Ovary (tissue), 9 donors: ENCODE measurements around the gene ZNF223. TPM values are rescaled to one million over a fixed set of nuclear protein-coding genes. Genes with fewer than 3 reads are reported as not detected.

Source experiments
- DNase-seq, 5 donors: peaks; one replicate each; pipeline ENCODE4 v3.0.0-alpha.2; 2019 to 2020
- H3K27ac ChIP-seq, 2 donors: fragments of 200-600 bp; one replicate each; pipeline versions ENCODE4 v1.5.1 to v1.8.0; 2019 to 2022
- H3K27me3 ChIP-seq: fragments of 200-600 bp; one replicate; pipeline ENCODE4 v1.8.0; 2022
- H3K36me3 ChIP-seq: fragments of 200-600 bp; sonication (generic); one replicate; pipeline ENCODE4 v1.5.1; 2019
- H3K4me1 ChIP-seq: one replicate; pipeline ENCODE4 v1.8.1; 2013; ENCODE audit warnings: mild to moderate bottlenecking, moderate library complexity; ENCODE audit not compliant: insufficient read depth
- H3K4me3 ChIP-seq: fragments of 200-600 bp; sonication (generic); one replicate; pipeline ENCODE4 v1.5.1; 2017
- H3K9me3 ChIP-seq, 2 donors: fragments of 200-600 bp in 1 of 2; sonication (generic) in 1 of 2; one replicate each; pipeline versions ENCODE4 v1.5.1 to v1.8.1; 2013 to 2019; ENCODE audit warnings: mild to moderate bottlenecking in 1 of 2, moderate library complexity in 1 of 2
- CTCF ChIP-seq, 3 donors: fragments of 450-650 bp in 2 of 3; fragments of 200-600 bp in 1 of 3; IDR thresholded peaks; one replicate each; pipeline versions ENCODE4 v1.5.1 to v1.8.0; 2016 to 2022; ENCODE audit warnings: antibody characterized with exemption in 3 of 3, mild to moderate bottlenecking in 1 of 3
- EP300 ChIP-seq: sonication (generic); formaldehyde crosslinking; IDR thresholded peaks from one replicate; pipeline ENCODE4 v1.6.1; 2017; ENCODE audit warnings: antibody characterized with exemption
- POLR2A ChIP-seq: fragments of 450-650 bp; IDR thresholded peaks from one replicate; pipeline ENCODE4 v1.6.1; 2017; ENCODE audit warnings: antibody characterized with exemption, mild to moderate bottlenecking, moderate library complexity
- WGBS, 3 donors: extraction: QIAGEN DNeasy Blood & Tissue Kit in 1 of 3; methylation state at CpG; one replicate each; pipeline versions ENCODE4 v1.1.5 to v1.1.7; 2013 to 2017; 5-methylcytosine and 5-hydroxymethylcytosine counted together
- intact Hi-C, 4 donors: fragments of 100-400 bp; cut with DNase I; formaldehyde crosslinking; loops; one replicate each; pipeline versions ENCODE4 v1.11.0 to v1.15.1; 2022 to 2023
- polyA plus RNA-seq, 2 donors: library from polyadenylated mRNA; stranded (reverse); fragments of 200-250 nt in 1 of 2; fragments of 350-450 nt in 1 of 2; fragmentation: Illumina TruSeq in 1 of 2; extraction: RNeasy Lipid Tissue Mini Kit (QIAGEN cat#74804) in 1 of 2; gene quantifications; one replicate each; pipeline ENCODE4 v1.2.3, GENCODE V29; 2013 to 2014
- total RNA-seq, 7 donors: library from RNA; depleted of rRNA in 2 of 7; stranded (reverse); fragments of >200 nt in 2 of 7; fragmentation: NEBNext Ultra II Directional in 3 of 7; extraction: Animal tissue kit (Norgen Biotek cat#: 25700) in 3 of 7; gene quantifications; one replicate each; pipeline versions ENCODE4 v1.1.0 to v1.2.4, GENCODE V29; 2016 to 2023
- donor health status: DM: no; HTN: no; CAD: no; lungs with moderate emphysema.
- donor health status: DM: no; HTN: no; CAD: no.
- donor health status: Bipolar disorder and iron deficiency.
- donor health status: DM: yes; HTN: yes; CAD: no.
- donor health status: DM: no; HTN: no; CAD: no.
- donor health status: DM: yes; HTN: yes; CAD: no.

The ZNF223 gene
- total and polyA plus RNA-seq, 9 donors: 3.5 to 7.3 (median 4.7) TPM

- H3K27me3 ChIP-seq: no peaks in the 10 kb centered on the region
- intact Hi-C loops: loop anchor here in 1 of 4 donors (10.0 kb wide), 1 partner anchor 109 kb away; the partner anchor contains the start of gene ZNF225
- DNase-seq: no peak
- no peak overlapping the region for H3K4me3 ChIP-seq
- H3K9me3 ChIP-seq: peaks cover 7 to 44% of the 10 kb centered on the region in 2 donors
- peaks cover 3% of the 10 kb centered on the region for H3K36me3 ChIP-seq
- H3K4me1 ChIP-seq: peaks cover 8% of the 10 kb centered on the region
- H3K27ac ChIP-seq: no peak overlapping the region
- WGBS, 3 donors: 92 to 99% (median 98%) methylated on average over 1 of the region's 1 CpG
- no peak for TF ChIP-seq POLR2A
- TF ChIP-seq CTCF (IDR thresholded peaks at IDR 0.05): no peak
- TF ChIP-seq EP300: no peak
Observed at GRCh38 chr19:44005973-44006372, 45.9 kb upstream of the ZNF223 start.

- intact Hi-C loops: loop anchor here in 1 of 4 donors (10.0 kb wide), 1 partner anchor 107 kb away; the partner anchor contains the start of gene ZNF225
- Histone ChIP-seq H3K27ac (no peak overlapping the region), H3K4me1 (peaks cover 5% of the 10 kb centered on the region), H3K36me3 (peaks cover 3% of the 10 kb centered on the region), H3K9me3 (peaks cover 7 to 47% of the 10 kb centered on the region in 2 donors), H3K4me3 (no peak overlapping the region), H3K27me3 (no peaks in the 10 kb centered on the region)
- WGBS, 3 donors: 98 to 99% (median 99%) methylated on average over 6 of the region's 6 CpGs
- no peak for DNase-seq
- TF ChIP-seq EP300 (no peak), CTCF (IDR thresholded peaks at IDR 0.05) (no peak), POLR2A (no peak)
Observed at GRCh38 chr19:44007473-44007872, 44.4 kb upstream of the ZNF223 start.

- Histone ChIP-seq H3K27me3 (no peaks in the 10 kb centered on the region), H3K4me3 (no peak overlapping the region)
Observed at GRCh38 chr19:44010468-44010867, 41.4 kb upstream of the ZNF223 start.

GRCh38 chr19:44019498-44019897 is 32.3 kb upstream of the ZNF223 start:
- no peak overlapping the region for H3K4me3 ChIP-seq
- TF ChIP-seq EP300 (no peak), CTCF (IDR thresholded peaks at IDR 0.05) (no peak), POLR2A (no peak)
- H3K9me3 ChIP-seq: peaks cover 0 to 4% of the 10 kb centered on the region in 2 donors
- intact Hi-C loops: no loop called here
- H3K27me3 ChIP-seq: no peaks in the 10 kb centered on the region
- H3K27ac ChIP-seq: no peak overlapping the region
- H3K36me3 ChIP-seq: no peaks in the 10 kb centered on the region
- DNase-seq: no peak
- 35 to 52% (median 45%) methylated on average over 2 of the region's 2 CpGs for WGBS, 3 donors
- no peaks in the 10 kb centered on the region for H3K4me1 ChIP-seq

More at GRCh38 chr19:44010468-44010867, 41.4 kb upstream of the ZNF223 start:
- no peak for DNase-seq
- H3K9me3 ChIP-seq: peaks cover 7 to 47% of the 10 kb centered on the region in 2 donors
- H3K27ac ChIP-seq: no peak overlapping the region
- H3K36me3 ChIP-seq: peaks cover 3% of the 10 kb centered on the region
- WGBS, 3 donors: 94 to 98% (median 94%) methylated on average over 5 of the region's 5 CpGs
- TF ChIP-seq EP300 (no peak), CTCF (IDR thresholded peaks at IDR 0.05) (no peak), POLR2A (no peak)
- no peaks in the 10 kb centered on the region for H3K4me1 ChIP-seq
- intact Hi-C loops: no loop called here
